ENCODE measurements around the gene KIAA1671. TPM values are rescaled to one million over a fixed set of nuclear protein-coding genes. Genes with fewer than 3 reads are reported as not detected.

The KIAA1671 gene
- total and polyA plus RNA-seq, 4 donors, result 8.7 to 35.9 (median 19.1) TPM

DNA sequence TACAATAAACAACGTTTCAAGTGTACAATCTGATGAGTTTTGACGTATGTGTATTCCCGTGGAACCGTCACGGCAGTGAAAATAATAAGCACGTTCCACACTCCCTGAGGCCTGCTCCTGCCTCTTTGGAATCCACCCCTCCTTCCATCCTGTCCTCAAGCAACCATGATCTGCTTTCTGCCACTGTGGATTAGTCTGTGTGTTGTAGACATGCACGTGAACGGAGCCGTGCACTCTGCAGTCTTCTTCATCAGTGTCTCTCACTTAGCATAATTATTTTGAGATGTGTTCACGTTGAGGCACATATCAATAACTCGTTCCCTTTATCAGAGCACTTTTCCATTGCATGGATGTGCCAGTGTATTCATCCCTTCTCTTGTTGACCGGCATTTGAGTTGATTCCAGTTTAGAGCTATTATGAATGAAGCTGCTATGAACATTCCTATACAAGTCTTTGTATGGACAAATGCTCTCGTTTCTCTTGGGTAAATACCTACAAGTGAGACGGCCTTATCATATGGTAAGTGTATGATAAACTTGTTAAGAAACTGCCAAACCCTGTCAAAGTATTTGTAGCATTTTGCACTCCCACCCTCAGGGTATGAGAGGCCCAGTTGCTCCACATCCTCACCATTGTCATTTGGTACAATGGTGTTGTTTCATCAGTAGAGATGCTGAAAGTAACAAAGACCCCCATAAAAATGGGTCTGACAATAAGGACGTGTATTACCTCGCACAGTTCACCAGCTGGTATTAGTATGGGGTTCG, 144.3 kb downstream of the KIAA1671 start:
- Histone ChIP-seq H3K27ac (ENCODE audit: low read depth in 1 of 2, low read length in 2 of 2) (no peak overlapping the region), H3K9ac (ENCODE audit: low read depth in 1 of 2, low read length in 2 of 2) (no peak overlapping the region), H3K27me3 (ENCODE audit: control insufficient read depth in 4 of 4, insufficient read depth in 4 of 4, low read length in 3 of 4) (no peaks in the 10 kb centered on the region), H3K36me3 (ENCODE audit: control insufficient read depth in 4 of 4, insufficient read depth in 3 of 4, low read depth in 1 of 4, low read length in 3 of 4) (no peaks in the 10 kb centered on the region), H3K4me1 (ENCODE audit: control insufficient read depth in 4 of 4, insufficient read depth in 4 of 4, low read length in 3 of 4) (no peaks in the 10 kb centered on the region), H3K4me3 (ENCODE audit: low read depth in 1 of 3, low read length in 3 of 3) (no peak overlapping the region), H3K9me3 (ENCODE audit: control insufficient read depth in 4 of 4, low read length in 3 of 4) (no peaks in the 10 kb centered on the region)
- no peak for TF ChIP-seq RAD21 (IDR thresholded peaks at IDR 0.05)
- TF ChIP-seq TAF1 (conservative IDR thresholded peaks at IDR 0.05), result no peak
- no peak for TF ChIP-seq JUND (IDR thresholded peaks at IDR 0.05)
- TF ChIP-seq, protein P1, sequence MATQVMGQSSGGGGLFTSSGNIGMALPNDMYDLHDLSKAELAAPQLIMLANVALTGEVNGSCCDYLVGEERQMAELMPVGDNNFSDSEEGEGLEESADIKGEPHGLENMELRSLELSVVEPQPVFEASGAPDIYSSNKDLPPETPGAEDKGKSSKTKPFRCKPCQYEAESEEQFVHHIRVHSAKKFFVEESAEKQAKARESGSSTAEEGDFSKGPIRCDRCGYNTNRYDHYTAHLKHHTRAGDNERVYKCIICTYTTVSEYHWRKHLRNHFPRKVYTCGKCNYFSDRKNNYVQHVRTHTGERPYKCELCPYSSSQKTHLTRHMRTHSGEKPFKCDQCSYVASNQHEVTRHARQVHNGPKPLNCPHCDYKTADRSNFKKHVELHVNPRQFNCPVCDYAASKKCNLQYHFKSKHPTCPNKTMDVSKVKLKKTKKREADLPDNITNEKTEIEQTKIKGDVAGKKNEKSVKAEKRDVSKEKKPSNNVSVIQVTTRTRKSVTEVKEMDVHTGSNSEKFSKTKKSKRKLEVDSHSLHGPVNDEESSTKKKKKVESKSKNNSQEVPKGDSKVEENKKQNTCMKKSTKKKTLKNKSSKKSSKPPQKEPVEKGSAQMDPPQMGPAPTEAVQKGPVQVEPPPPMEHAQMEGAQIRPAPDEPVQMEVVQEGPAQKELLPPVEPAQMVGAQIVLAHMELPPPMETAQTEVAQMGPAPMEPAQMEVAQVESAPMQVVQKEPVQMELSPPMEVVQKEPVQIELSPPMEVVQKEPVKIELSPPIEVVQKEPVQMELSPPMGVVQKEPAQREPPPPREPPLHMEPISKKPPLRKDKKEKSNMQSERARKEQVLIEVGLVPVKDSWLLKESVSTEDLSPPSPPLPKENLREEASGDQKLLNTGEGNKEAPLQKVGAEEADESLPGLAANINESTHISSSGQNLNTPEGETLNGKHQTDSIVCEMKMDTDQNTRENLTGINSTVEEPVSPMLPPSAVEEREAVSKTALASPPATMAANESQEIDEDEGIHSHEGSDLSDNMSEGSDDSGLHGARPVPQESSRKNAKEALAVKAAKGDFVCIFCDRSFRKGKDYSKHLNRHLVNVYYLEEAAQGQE (IDR thresholded peaks at IDR 0.05), result no peak
- no peak for TF ChIP-seq GABPA (IDR thresholded peaks at IDR 0.05 in 1 of 2, conservative IDR thresholded peaks at IDR 0.05 in 1 of 2)
- TF ChIP-seq, protein P2, sequence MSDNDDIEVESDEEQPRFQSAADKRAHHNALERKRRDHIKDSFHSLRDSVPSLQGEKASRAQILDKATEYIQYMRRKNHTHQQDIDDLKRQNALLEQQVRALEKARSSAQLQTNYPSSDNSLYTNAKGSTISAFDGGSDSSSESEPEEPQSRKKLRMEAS (IDR thresholded peaks at IDR 0.05), result no peak
- no peak for TF ChIP-seq YY1 (IDR thresholded peaks at IDR 0.05)
- no peak for DNase-seq (ENCODE audit: low spot score)
- WGBS, result 91% methylated on average over 17 of the region's 17 CpGs

DNA sequence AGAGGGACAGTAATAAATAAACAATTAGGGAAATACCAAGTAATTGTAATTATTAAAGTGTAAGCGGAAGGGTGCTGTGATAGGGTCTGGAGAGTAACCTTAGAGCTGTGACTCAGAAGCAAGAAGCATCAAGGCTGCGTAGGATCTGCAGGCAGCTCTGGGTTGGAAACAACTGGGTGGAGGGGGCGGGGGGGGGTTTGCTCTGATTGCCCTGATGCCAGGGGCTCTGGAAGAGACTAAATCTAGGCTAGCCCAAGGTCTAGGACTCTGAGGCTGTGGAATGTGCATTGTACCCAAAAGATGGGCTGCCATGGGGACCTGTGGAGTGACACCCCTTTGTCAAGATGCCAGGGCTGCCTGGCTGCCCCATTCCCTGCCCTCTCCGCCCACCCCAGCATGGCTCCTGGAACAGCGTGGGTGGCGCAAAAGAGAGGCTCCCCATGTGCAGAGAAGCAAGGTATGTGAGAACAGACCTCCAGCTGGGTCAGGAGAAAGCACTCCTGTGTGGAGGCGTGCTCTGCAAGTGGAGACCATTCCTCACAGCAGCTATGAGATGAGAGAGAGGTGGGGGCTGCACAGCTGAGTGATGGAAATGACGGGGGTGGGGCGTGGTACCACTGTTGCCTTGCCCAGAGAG, 146.0 kb downstream of the KIAA1671 start:
- Histone ChIP-seq H3K4me1 (ENCODE audit: control insufficient read depth in 4 of 4, insufficient read depth in 4 of 4, low read length in 3 of 4) (no peaks in the 10 kb centered on the region), H3K27ac (ENCODE audit: low read depth in 1 of 2, low read length in 2 of 2) (no peak overlapping the region), H3K27me3 (ENCODE audit: control insufficient read depth in 4 of 4, insufficient read depth in 4 of 4, low read length in 3 of 4) (no peaks in the 10 kb centered on the region), H3K4me3 (ENCODE audit: low read depth in 1 of 3, low read length in 3 of 3) (no peak overlapping the region), H3K9ac (ENCODE audit: low read depth in 1 of 2, low read length in 2 of 2) (no peak overlapping the region), H3K36me3 (ENCODE audit: control insufficient read depth in 4 of 4, insufficient read depth in 3 of 4, low read depth in 1 of 4, low read length in 3 of 4) (no peaks in the 10 kb centered on the region), H3K9me3 (ENCODE audit: control insufficient read depth in 4 of 4, low read length in 3 of 4) (no peaks in the 10 kb centered on the region)
- TF ChIP-seq HNF4G (IDR thresholded peaks at IDR 0.05) (no peak), JUND (IDR thresholded peaks at IDR 0.05) (no peak), EGR1 (IDR thresholded peaks at IDR 0.05; ENCODE audit: low read depth in 2 of 2) (no peak), FOXA2 (IDR thresholded peaks at IDR 0.05) (no peak), YY1 (IDR thresholded peaks at IDR 0.05) (no peak)
- TF ChIP-seq, protein P2 (IDR thresholded peaks at IDR 0.05), result no peak
- TF ChIP-seq, protein P3, sequence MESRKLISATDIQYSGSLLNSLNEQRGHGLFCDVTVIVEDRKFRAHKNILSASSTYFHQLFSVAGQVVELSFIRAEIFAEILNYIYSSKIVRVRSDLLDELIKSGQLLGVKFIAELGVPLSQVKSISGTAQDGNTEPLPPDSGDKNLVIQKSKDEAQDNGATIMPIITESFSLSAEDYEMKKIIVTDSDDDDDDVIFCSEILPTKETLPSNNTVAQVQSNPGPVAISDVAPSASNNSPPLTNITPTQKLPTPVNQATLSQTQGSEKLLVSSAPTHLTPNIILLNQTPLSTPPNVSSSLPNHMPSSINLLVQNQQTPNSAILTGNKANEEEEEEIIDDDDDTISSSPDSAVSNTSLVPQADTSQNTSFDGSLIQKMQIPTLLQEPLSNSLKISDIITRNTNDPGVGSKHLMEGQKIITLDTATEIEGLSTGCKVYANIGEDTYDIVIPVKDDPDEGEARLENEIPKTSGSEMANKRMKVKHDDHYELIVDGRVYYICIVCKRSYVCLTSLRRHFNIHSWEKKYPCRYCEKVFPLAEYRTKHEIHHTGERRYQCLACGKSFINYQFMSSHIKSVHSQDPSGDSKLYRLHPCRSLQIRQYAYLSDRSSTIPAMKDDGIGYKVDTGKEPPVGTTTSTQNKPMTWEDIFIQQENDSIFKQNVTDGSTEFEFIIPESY (IDR thresholded peaks at IDR 0.05), result no peak
- TF ChIP-seq, protein P1 (IDR thresholded peaks at IDR 0.05), result no peak
- WGBS, result 98% methylated on average over 9 of the region's 9 CpGs
- no peak for DNase-seq (ENCODE audit: low spot score)

Data from liver (tissue), 9 donors.